Measurements from ENCODE around the gene C19orf33.
"Not testable (repeated sequence)": the region's sequence is repeated elsewhere in the genome, so short reads cannot be mapped to it uniquely, and the experiment has no call there.

Gene C19orf33

GRCh38 chr19:38339011-38339410 lies 35.0 kb downstream of the C19orf33 start:
- not testable (repeated sequence) for DNase-seq (ENCODE audit: low read depth)

- no peak for DNase-seq (ENCODE audit: low read depth)
These were observed 36.9 kb downstream of the C19orf33 start for GRCh38 chr19:38340927-38341326.

GRCh38 chr19:38346837-38347236 lies 42.8 kb downstream of the C19orf33 start:
- DNase-seq (ENCODE audit: low read depth), result no peak

- DNase-seq (ENCODE audit: low read depth), result no peak
These were observed 46.8 kb downstream of the C19orf33 start for GRCh38 chr19:38350883-38351282.

DNA sequence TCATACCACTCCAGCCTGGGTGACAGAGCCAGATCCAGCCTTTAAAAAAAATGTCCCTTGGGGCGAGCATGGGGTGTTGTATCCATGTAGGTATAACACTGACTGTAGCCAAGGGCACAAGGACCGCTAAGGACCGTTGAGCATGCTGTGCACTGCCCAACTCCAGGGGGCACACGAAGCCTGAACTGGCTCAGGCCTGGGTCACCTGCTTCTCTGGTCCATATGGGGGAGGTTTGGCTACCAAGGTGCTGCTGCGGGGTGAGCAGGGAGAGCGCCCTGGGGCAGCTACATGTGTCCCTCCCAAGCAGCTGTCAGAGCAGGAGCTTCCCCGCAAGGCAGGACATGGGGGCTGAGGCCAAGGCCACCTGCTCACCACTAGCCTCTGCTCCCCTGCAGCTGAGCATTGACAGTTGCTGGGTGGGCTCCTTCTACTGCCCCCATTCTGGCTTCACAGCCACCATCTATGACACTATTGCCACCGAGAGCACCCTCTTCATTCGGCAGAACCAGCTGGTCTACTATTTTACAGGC lies 47.9 kb downstream of the C19orf33 start:
- no peak for DNase-seq (ENCODE audit: low read depth)

DNA sequence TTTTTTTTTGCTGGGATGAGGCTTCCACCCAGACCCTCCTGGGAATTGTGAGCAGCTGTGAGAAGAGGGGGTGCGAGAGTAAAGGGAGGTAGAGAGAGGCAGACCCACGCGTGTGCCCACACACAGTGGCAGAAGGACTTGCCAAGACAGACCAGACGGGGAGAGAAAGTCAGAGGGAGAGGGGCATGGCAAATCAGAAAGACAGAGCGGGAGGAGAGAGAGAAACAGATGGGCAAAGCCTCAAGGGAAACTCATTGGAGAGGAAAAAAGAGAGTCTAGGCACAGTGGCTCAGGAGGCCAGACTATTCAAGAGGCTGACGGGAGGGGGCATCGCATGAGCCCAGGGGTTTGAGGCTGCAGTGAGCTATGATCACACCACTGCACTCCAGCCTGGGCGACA lies 48.6 kb downstream of the C19orf33 start:
- DNase-seq (ENCODE audit: low read depth), result no peak

Measured in activated T-cell treated with anti-CD3 and anti-CD28 coated beads for 1 hour (primary cell).